IMR-90 (cell line): Measurements from ENCODE around the gene HLA-DMB. TPM values are rescaled to one million over a fixed set of nuclear protein-coding genes. Genes with fewer than 3 reads are reported as not detected.

Experiments used
- ATAC-seq: fragments of 200-7000 bp; cut with Tn5 transposase; 2 replicates; pipeline ENCODE4 v1.9.1; 2020; ENCODE audit warnings: low read depth, mild to moderate bottlenecking, moderate library complexity
- BruUV-seq: library from RNA; stranded (reverse); fragments of 400-500 nt; replicated peaks from 2 replicates; lab custom pipeline; 2021; lab: Mats Ljungman, UMichigan
- CTCF ChIA-PET: fragments of 300-600 bp; formaldehyde crosslinking; extraction: SDS; loops from one replicate; lab custom pipeline; 2021; ENCODE audit warnings: antibody characterized with exemption; lab: Yijun Ruan, JAX
- POLR2A ChIA-PET: fragments of 300-600 bp; sonication (Branson Sonifier 250); formaldehyde crosslinking; loops from one replicate; lab custom pipeline; 2022; ENCODE audit warnings: antibody characterized with exemption; ENCODE audit not compliant: unreplicated experiment; lab: Charles Lee
- DNase-seq: peaks from one replicate; pipeline ENCODE4 v3.0.0; 2013
- H2AFZ ChIP-seq: replicated peaks from 2 replicates; pipeline ENCODE3; 2013; ENCODE audit warnings: low read length, mild to moderate bottlenecking; ENCODE audit not compliant: poor library complexity
- H2AK5ac ChIP-seq: 2 replicates; pipeline ENCODE4 v1.6.1; 2013; ENCODE audit warnings: low read depth, low read length, inconsistent platforms
- H2AK9ac ChIP-seq: replicated peaks from 2 replicates; pipeline ENCODE3; 2013; ENCODE audit warnings: mild to moderate bottlenecking, low read depth, low read length, moderate library complexity; ENCODE audit not compliant: poor library complexity
- H2BK120ac ChIP-seq: 2 replicates; pipeline ENCODE4 v1.6.1; 2013; ENCODE audit warnings: low read depth, low read length, inconsistent platforms
- H2BK15ac ChIP-seq: 3 replicates; pipeline ENCODE4 v1.6.1; 2013; ENCODE audit warnings: low read depth, low read length, inconsistent platforms
- H2BK20ac ChIP-seq: 2 replicates; pipeline ENCODE4 v1.6.1; 2013; ENCODE audit warnings: low read depth, mild to moderate bottlenecking, inconsistent platforms, low read length, moderate library complexity
- H2BK5ac ChIP-seq: 2 replicates; pipeline ENCODE4 v1.6.1; 2013; ENCODE audit warnings: mild to moderate bottlenecking, low read depth, low read length, inconsistent platforms; ENCODE audit not compliant: poor library complexity, severe bottlenecking
- H3K14ac ChIP-seq: replicated peaks from 2 replicates; pipeline ENCODE4 v1.6.1; 2013; ENCODE audit warnings: low read depth, low read length, inconsistent platforms
- H3K18ac ChIP-seq: 2 replicates; pipeline ENCODE4 v1.6.1; 2013; ENCODE audit warnings: low read depth, low read length, control low read depth
- H3K23ac ChIP-seq: 2 replicates; pipeline ENCODE4 v1.6.1; 2013; ENCODE audit warnings: low read depth, low read length, inconsistent platforms
- H3K27ac ChIP-seq: 2 replicates; pipeline ENCODE4 v1.5.1; 2013; ENCODE audit warnings: mild to moderate bottlenecking, control low read depth, low read length; ENCODE audit not compliant: insufficient read depth
- H3K27me3 ChIP-seq: 2 replicates; pipeline ENCODE4 v1.6.1; 2013; ENCODE audit warnings: low read length; ENCODE audit not compliant: control insufficient read depth, insufficient read depth
- H3K36me3 ChIP-seq: 2 replicates; pipeline ENCODE4 v1.6.1; 2013; ENCODE audit warnings: low read length, mixed read lengths; ENCODE audit not compliant: control insufficient read depth, insufficient read depth
- H3K4ac ChIP-seq: 2 replicates; pipeline ENCODE4 v1.6.1; 2013; ENCODE audit warnings: low read depth, low read length, inconsistent platforms
- H3K4me1 ChIP-seq: 2 replicates; pipeline ENCODE4 v1.6.1; 2013; ENCODE audit warnings: low read length, mixed read lengths; ENCODE audit not compliant: control insufficient read depth, insufficient read depth
- H3K4me2 ChIP-seq: 2 replicates; pipeline ENCODE4 v1.6.1; 2013; ENCODE audit warnings: low read depth, mild to moderate bottlenecking, control low read depth, low read length, moderate library complexity
- H3K4me3 ChIP-seq: 2 replicates; pipeline ENCODE4 v1.5.1; 2013; ENCODE audit warnings: low read depth, mild to moderate bottlenecking, control low read depth, low read length, moderate library complexity; ENCODE audit not compliant: insufficient read depth
- H3K56ac ChIP-seq: 2 replicates; pipeline ENCODE4 v1.6.1; 2013; ENCODE audit warnings: low read length, inconsistent platforms; ENCODE audit not compliant: insufficient read depth; ENCODE audit errors: extremely low read depth
- H3K79me1 ChIP-seq, 2 experiments: 2 replicates each; pipeline ENCODE4 v1.6.1; 2013; ENCODE audit warnings: low read length in 2 of 2, inconsistent platforms in 1 of 2, low read depth in 1 of 2
- H3K9ac ChIP-seq: 2 replicates; pipeline ENCODE4 v1.6.1; 2013; ENCODE audit warnings: low read depth, low read length, control low read depth
- H3K9me1 ChIP-seq: 2 replicates; pipeline ENCODE4 v1.6.1; 2013; ENCODE audit warnings: low read length, inconsistent platforms; ENCODE audit not compliant: insufficient read depth
- H3K9me3 ChIP-seq: 2 replicates; pipeline ENCODE4 v1.6.1; 2013; ENCODE audit warnings: low read length; ENCODE audit not compliant: control insufficient read depth, insufficient read depth
- H4K20me1 ChIP-seq: 2 replicates; pipeline ENCODE4 v1.6.1; 2013; ENCODE audit warnings: low read length, inconsistent platforms; ENCODE audit not compliant: insufficient read depth
- H4K5ac ChIP-seq: 2 replicates; pipeline ENCODE4 v1.6.1; 2013; ENCODE audit warnings: mild to moderate bottlenecking, low read depth, low read length, control low read depth
- H4K8ac ChIP-seq, 2 experiments: 2 replicates each; pipeline ENCODE4 v1.6.1; 2013; ENCODE audit warnings: low read depth in 2 of 2, low read length in 2 of 2, control low read depth in 1 of 2, inconsistent platforms in 1 of 2
- H4K91ac ChIP-seq: 2 replicates; pipeline ENCODE4 v1.6.1; 2013; ENCODE audit warnings: low read depth, low read length, inconsistent platforms; ENCODE audit not compliant: insufficient read depth
- BHLHE40 ChIP-seq: fragments of 150-350 bp; IDR thresholded peaks from 2 replicates; pipeline ENCODE4 v1.6.1; 2016; ENCODE audit warnings: mild to moderate bottlenecking, low read depth, low read length
- CEBPB ChIP-seq: IDR thresholded peaks from 2 replicates; pipeline ENCODE4 v1.6.1; 2012; ENCODE audit warnings: low read depth, low read length, improper control_type of control experiment
- CHD1 ChIP-seq: IDR thresholded peaks from 2 replicates; pipeline ENCODE4 v1.6.1; 2012; ENCODE audit warnings: low read depth, low read length, improper control_type of control experiment
- ELK1 ChIP-seq: fragments of 150-350 bp; IDR thresholded peaks from 2 replicates; pipeline ENCODE4 v1.6.1; 2016; ENCODE audit warnings: low read depth, mild to moderate bottlenecking, low read length, moderate library complexity, borderline replicate concordance
- FOS ChIP-seq: fragments of 150-350 bp; IDR thresholded peaks from 2 replicates; pipeline ENCODE4 v1.6.1; 2016; ENCODE audit warnings: low read depth, low read length
- MAFK ChIP-seq: IDR thresholded peaks from 2 replicates; pipeline ENCODE4 v1.6.1; 2012; ENCODE audit warnings: low read depth, low read length, improper control_type of control experiment
- MAZ ChIP-seq: IDR thresholded peaks from 2 replicates; pipeline ENCODE4 v1.6.1; 2012; ENCODE audit warnings: low read depth, mild to moderate bottlenecking, low read length, improper control_type of control experiment, moderate library complexity, borderline replicate concordance
- MXI1 ChIP-seq: IDR thresholded peaks from 2 replicates; pipeline ENCODE4 v1.6.1; 2012; ENCODE audit warnings: low read depth, mild to moderate bottlenecking, low read length, moderate library complexity, borderline replicate concordance
- NFE2L2 ChIP-seq: fragments of 150-350 bp; IDR thresholded peaks from 2 replicates; pipeline ENCODE4 v1.6.1; 2016; ENCODE audit warnings: low read depth, mild to moderate bottlenecking, low read length
- POLR2A ChIP-seq: IDR thresholded peaks from 2 replicates; pipeline ENCODE4 v1.6.1; 2012; ENCODE audit warnings: mild to moderate bottlenecking, low read depth, low read length
- RCOR1 ChIP-seq: IDR thresholded peaks from 2 replicates; pipeline ENCODE4 v1.6.1; 2012; ENCODE audit warnings: mild to moderate bottlenecking, low read length, improper control_type of control experiment; ENCODE audit not compliant: insufficient replicate concordance
- RFX5 ChIP-seq: IDR thresholded peaks from 2 replicates; pipeline ENCODE4 v1.8.0; 2012; ENCODE audit warnings: low read depth, mild to moderate bottlenecking, low read length, moderate library complexity
- SMC3 ChIP-seq: fragments of 150-350 bp; IDR thresholded peaks from 2 replicates; pipeline ENCODE4 v1.6.1; 2016; ENCODE audit warnings: low read depth, mild to moderate bottlenecking, antibody characterized with exemption, low read length, moderate library complexity
- USF2 ChIP-seq: fragments of 150-350 bp; IDR thresholded peaks from 2 replicates; pipeline ENCODE4 v1.6.1; 2017; ENCODE audit warnings: mild to moderate bottlenecking, antibody characterized with exemption, low read length, low read depth
- WGBS, 2 experiments: methylation state at CpG; one replicate each; pipeline versions ENCODE4 v1.1.5 to v1.1.7; 2013; ENCODE audit warnings: missing lambda C conversion rate in 2 of 2; ENCODE audit not compliant: insufficient read length in 1 of 2; ENCODE audit errors: extremely low coverage in 2 of 2; 5-methylcytosine and 5-hydroxymethylcytosine counted together
- dilution Hi-C: fragments of 300-500 bp; cut with HindIII; formaldehyde crosslinking; loops from one replicate; pipeline ENCODE4 v1.14.3; 2018; ENCODE audit warnings: low sequenced_read_pairs; ENCODE audit not compliant: unreplicated experiment
- in situ Hi-C: fragments of 300-500 bp; cut with MboI; formaldehyde crosslinking; loops from 3 replicates; pipeline ENCODE4 v1.14.3; 2019; ENCODE audit warnings: low sequenced_read_pairs, inconsistent platforms, mixed read lengths
- intact Hi-C: fragments of 100-400 bp; cut with micrococcal nuclease; formaldehyde crosslinking; loops from 2 replicates; pipeline ENCODE4 v1.10.0; 2022
- polyA plus RNA-seq, 3 experiments: library from polyadenylated mRNA; depleted of rRNA; stranded (reverse); fragments of >200 nt; gene quantifications; 2 replicates each; pipeline ENCODE4 v1.2.3, GENCODE V29; 2012; ENCODE audit warnings: low replicate concordance in 1 of 3
- total RNA-seq: library from RNA; depleted of rRNA; stranded (reverse); fragments of >200 nt; gene quantifications from 2 replicates; pipeline ENCODE4 v1.2.3, GENCODE V29; 2012

The HLA-DMB gene
- total and polyA plus RNA-seq, 2 of the 4 experiments (the other 2 are of a cell fraction) = 0.18 to 0.19 TPM

GRCh38 chr6:32931211-32931610 is 9.6 kb downstream of the HLA-DMB start:
- H3K4me2 ChIP-seq = no peak overlapping the region
- H3K23ac ChIP-seq = no peak overlapping the region
- no peak overlapping the region for H3K56ac ChIP-seq
- H3K9ac ChIP-seq = no peak overlapping the region
- peaks cover 14% of the 10 kb centered on the region for H3K27me3 ChIP-seq
- H3K4ac ChIP-seq = no peak overlapping the region
- no peak overlapping the region for H3K18ac ChIP-seq
- TF ChIP-seq NFE2L2 (no peak), POLR2A (no peak), CEBPB (no peak), CHD1 (no peak), RCOR1 (no peak), FOS (no peak), USF2 (no peak), BHLHE40 (no peak), MAFK (no peak), SMC3 (no peak), MXI1 (no peak), ELK1 (no peak), RFX5 (no peak), MAZ (no peak)
- in situ Hi-C loops (no loop called here), dilution Hi-C loops (no loop called here), intact Hi-C loops (no loop called here)
- H2BK120ac ChIP-seq = no peak overlapping the region
- H2BK5ac ChIP-seq = no peak overlapping the region
- no peak overlapping the region for H4K91ac ChIP-seq
- no peak overlapping the region for H2BK20ac ChIP-seq
- no peak overlapping the region for H3K27ac ChIP-seq
- ChIA-PET CTCF (interaction anchor here (0.7 kb wide), 1 partner anchor 22 kb away, joined by 3 read pairs; the partner anchor contains the start of gene HLA-DMA), POLR2A (no interaction called here)
- H3K79me1 ChIP-seq = no peaks in the 10 kb centered on the region
- no peak overlapping the region for H2AK5ac ChIP-seq
- H3K4me3 ChIP-seq = no peak overlapping the region
- H4K20me1 ChIP-seq = no peaks in the 10 kb centered on the region
- H2AFZ ChIP-seq = no peak overlapping the region
- ATAC-seq (no peak), DNase-seq (no peak)
- no TSS peak for BruUV-seq
- 60% methylated on average over 1 of the region's 1 CpG; no CpG with 5 or more reads in 1 of the 2 experiments for WGBS, 2 experiments
- no peak overlapping the region for H4K8ac ChIP-seq
- H2BK15ac ChIP-seq = no peak overlapping the region
- H3K9me3 ChIP-seq = no peaks in the 10 kb centered on the region
- H3K9me1 ChIP-seq = no peaks in the 10 kb centered on the region
- no peak overlapping the region for H4K5ac ChIP-seq
- no peaks in the 10 kb centered on the region for H3K36me3 ChIP-seq
- H3K4me1 ChIP-seq = no peaks in the 10 kb centered on the region
- no peak overlapping the region for H2AK9ac ChIP-seq
- no peak overlapping the region for H3K14ac ChIP-seq
